ENCODE data around the gene NSFL1C.

The NSFL1C gene

DNA sequence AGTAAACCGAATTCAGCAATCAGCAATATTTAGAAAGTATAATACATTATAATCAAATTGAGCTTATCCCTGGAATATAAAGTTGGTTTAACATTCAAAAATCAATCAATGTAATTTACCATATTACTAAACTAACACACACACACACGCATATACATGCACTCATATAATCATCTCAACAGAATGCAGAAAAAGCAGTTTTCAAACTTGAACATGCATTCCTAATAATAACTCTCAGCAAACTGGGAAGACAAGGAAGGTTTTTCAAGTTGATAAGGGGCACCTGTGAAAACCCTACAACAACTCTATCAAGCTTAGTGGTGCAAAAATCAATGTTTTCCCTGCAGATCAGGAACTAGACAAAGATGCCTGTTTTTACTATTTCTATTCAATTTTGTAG is 19.9 kb upstream of the NSFL1C start:
- in situ Hi-C loops (cut with HindIII; ENCODE audit: low sequenced_read_pairs), result no loop called here
- TF ChIP-seq, protein P1, sequence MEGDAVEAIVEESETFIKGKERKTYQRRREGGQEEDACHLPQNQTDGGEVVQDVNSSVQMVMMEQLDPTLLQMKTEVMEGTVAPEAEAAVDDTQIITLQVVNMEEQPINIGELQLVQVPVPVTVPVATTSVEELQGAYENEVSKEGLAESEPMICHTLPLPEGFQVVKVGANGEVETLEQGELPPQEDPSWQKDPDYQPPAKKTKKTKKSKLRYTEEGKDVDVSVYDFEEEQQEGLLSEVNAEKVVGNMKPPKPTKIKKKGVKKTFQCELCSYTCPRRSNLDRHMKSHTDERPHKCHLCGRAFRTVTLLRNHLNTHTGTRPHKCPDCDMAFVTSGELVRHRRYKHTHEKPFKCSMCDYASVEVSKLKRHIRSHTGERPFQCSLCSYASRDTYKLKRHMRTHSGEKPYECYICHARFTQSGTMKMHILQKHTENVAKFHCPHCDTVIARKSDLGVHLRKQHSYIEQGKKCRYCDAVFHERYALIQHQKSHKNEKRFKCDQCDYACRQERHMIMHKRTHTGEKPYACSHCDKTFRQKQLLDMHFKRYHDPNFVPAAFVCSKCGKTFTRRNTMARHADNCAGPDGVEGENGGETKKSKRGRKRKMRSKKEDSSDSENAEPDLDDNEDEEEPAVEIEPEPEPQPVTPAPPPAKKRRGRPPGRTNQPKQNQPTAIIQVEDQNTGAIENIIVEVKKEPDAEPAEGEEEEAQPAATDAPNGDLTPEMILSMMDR (IDR thresholded peaks at IDR 0.05; ENCODE audit: low read depth, low read length), result no peak
- H3K4me3 ChIP-seq (ENCODE audit: low read depth, low read length), result no peak overlapping the region
- no peak for DNase-seq (ENCODE audit: low read depth, low spot score)

DNA sequence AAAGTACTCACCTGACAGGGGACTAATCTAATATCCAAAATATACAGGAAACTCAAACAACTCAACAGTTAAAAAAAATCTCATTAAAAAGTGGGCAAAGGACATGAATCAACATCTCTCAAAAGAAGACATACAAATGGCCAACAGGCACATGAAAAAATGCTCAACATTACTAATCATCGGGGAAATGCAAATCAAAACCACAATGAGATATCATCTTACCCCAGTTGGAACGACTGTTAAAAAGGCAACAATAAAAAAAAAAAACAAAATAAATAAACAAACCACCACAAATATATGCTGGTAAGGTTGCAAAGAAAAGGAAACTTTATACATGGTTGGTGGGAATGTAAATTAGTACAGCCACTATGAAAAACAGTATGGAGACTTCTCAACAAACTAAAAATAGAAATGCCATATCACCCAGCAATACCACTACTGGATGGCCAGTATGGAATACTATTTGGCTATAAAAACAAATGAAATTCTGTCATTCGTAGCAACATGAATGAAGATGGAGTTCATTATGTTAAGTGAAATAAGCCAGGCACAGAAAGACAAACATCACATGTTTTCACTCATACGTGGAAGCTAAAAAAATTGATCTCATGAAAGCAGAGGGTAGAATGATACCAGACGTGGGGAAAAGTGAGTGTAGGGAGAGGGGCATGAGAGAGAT is 17.9 kb upstream of the NSFL1C start:
- TF ChIP-seq, protein P1 (IDR thresholded peaks at IDR 0.05; ENCODE audit: low read depth, low read length), result no peak
- in situ Hi-C loops (cut with HindIII; ENCODE audit: low sequenced_read_pairs), result no loop called here
- DNase-seq (ENCODE audit: low read depth, low spot score), result no peak
- H3K4me3 ChIP-seq (ENCODE audit: low read depth, low read length), result no peak overlapping the region

DNA sequence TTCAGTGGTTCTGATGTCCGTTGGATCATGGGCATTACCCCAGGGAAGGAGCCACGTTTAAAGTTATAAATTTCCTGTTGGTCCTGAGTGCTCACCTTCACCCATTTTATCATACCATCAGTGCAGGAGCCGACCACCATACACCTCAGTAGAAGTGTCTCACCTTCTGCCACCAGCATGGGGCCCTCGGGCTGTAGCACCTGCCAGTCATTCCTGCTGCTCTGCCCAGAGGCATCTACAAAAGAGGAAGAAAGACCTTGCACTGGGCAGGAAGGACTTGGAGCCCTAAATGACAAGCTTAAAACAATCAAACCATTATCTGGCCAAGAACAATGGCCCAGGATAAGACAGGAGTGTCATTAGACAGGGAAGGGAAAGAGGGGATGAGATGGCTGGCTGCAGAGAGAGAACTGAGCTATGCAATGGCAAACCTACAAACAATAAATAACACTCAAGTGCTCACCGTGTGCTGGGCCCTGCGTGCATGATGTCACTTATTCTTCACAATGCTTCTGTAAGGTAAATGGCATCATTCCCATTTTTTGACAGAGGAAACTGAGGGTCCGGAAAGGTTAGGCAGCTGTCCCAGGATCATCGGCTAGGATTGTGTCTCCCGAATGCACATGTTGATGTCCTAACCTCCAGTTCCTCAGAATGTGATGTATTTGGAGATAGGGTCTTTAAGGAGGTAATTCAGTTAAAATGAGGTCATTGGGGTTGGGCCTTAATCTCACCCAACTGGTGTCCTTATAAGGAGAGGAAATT is 13.4 kb upstream of the NSFL1C start:
- TF ChIP-seq, protein P1 (IDR thresholded peaks at IDR 0.05; ENCODE audit: low read depth, low read length), result no peak
- in situ Hi-C loops (cut with HindIII; ENCODE audit: low sequenced_read_pairs), result no loop called here
- no peak overlapping the region for H3K4me3 ChIP-seq (ENCODE audit: low read depth, low read length)
- no peak for DNase-seq (ENCODE audit: low read depth, low spot score)

DNA sequence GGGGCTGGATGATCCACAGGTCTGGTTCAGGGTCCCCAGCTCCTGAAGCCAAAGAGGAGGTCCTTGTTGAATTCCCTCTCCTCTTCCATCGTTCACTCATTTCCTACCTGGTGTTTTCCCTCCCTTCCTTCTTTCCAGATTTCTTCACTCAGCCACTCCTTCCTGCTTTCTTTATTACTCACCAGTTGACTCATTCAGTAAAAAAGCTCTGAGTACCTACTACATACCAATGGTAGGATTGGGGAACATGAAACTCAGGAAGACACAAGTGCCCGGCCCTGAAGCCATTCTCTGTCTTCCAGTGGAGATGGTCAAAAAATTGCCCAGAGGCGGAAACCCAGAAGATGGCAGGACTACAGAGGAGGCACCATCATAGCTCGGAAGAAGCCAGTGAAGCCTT is 11.9 kb upstream of the NSFL1C start:
- H3K4me3 ChIP-seq (ENCODE audit: low read depth, low read length), result no peak overlapping the region
- DNase-seq (ENCODE audit: low read depth, low spot score), result peak; percentile 36
- TF ChIP-seq, protein P1 (IDR thresholded peaks at IDR 0.05; ENCODE audit: low read depth, low read length), result no peak
- in situ Hi-C loops (cut with HindIII; ENCODE audit: low sequenced_read_pairs), result no loop called here

DNA sequence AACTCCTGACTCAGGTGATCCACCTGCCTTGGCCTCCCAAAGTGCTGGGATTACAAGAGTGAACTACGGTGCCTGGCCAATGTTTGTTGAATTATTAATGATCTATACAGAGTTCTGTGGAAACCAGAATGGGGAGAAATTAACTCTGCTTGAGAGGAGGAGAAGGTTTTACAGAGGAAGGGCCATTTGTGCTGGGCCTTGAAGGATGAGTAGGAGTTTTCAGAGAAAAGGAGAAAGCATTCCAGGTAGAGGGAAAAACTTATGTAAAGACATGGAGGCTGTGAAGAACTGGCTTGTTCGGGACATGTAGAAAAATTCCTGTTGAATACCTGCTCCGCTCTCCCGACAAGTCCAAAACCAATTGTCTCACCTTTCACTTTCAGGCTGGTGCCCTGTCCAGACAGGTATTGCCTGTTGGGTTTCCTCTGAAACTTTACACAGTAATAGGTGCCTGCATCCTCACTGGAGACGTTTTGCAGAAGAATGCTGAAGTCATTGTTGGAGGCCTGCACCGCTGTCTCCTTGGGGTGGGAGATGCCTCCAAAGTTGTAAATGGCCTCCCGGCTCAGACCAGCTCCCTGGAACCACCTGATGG is 11.3 kb upstream of the NSFL1C start:
- TF ChIP-seq, protein P1 (IDR thresholded peaks at IDR 0.05; ENCODE audit: low read depth, low read length), result no peak
- no peak overlapping the region for H3K4me3 ChIP-seq (ENCODE audit: low read depth, low read length)
- in situ Hi-C loops (cut with HindIII; ENCODE audit: low sequenced_read_pairs), result no loop called here
- DNase-seq (ENCODE audit: low read depth, low spot score), result no peak

DNA sequence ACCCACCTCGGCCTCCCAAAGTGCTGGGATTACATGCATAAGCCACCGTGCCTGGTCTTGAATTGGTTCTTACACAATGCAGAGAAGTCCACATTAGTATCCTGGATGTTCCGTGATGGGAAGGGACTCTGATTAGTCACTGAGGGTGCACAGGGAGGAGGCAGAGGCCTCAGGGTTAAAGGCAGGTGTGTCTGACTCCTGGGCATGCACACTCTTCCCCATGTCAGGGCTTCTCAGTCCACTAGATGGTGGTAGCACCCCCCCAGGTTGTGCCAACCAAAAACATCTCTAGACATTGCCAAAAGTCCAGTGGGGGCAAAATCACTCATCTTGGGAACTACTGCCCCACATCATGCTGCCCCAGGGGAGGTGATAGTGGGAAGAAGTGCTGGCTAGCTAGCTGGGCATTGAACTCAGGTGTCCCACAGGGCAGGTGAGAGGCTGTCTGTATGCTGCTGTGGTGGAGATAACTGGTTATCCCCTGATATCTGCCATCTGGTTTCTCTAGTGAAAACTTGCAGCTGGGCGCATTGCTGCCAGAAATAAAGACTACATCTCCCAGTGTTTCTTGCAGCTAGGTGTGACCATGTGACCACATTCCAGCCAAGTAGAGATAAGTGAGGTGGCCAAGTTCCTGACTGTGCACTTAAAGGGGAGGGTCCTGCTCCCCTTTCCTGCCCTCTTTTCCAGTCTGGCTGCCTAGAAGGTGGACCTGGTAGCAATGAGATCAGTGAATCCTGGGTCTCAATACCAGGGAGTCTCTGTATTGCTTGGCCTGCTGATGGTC is 8.4 kb upstream of the NSFL1C start:
- DNase-seq (ENCODE audit: low read depth, low spot score), result no peak
- no peak overlapping the region for H3K4me3 ChIP-seq (ENCODE audit: low read depth, low read length)
- TF ChIP-seq, protein P1 (IDR thresholded peaks at IDR 0.05; ENCODE audit: low read depth, low read length), result peak; percentile 15
- in situ Hi-C loops (cut with HindIII; ENCODE audit: low sequenced_read_pairs), result no loop called here

All from astrocyte of the spinal cord (primary cell).